A549 (cell line): ENCODE data around the gene HCN2.

Source experiments
- CHD2 ChIP-seq: fragments of 150-350 bp; IDR thresholded peaks from 2 replicates; pipeline ENCODE4 v1.6.1; 2014; ENCODE audit warnings: low read length; ENCODE audit not compliant: partially characterized antibody
- CHD4 ChIP-seq: fragments of 200-600 bp; sonication (generic); IDR thresholded peaks from 2 replicates; pipeline ENCODE4 v1.6.1; 2016; ENCODE audit warnings: antibody characterized with exemption, mild to moderate bottlenecking, borderline replicate concordance
- POLR2AphosphoS2 ChIP-seq: conservative IDR thresholded peaks from 2 replicates; pipeline ENCODE4 v1.6.1; 2012; ENCODE audit warnings: low read length, improper control_type of control experiment, inconsistent platforms
- RAD21 ChIP-seq, 2 experiments: fragments of >200 bp in 1 of 2; sonication (Bioruptor Twin) in 1 of 2; formaldehyde crosslinking in 1 of 2; IDR thresholded peaks in 1 of 2; conservative IDR thresholded peaks in 1 of 2; 2 replicates in 1 of 2; 3 replicates in 1 of 2; pipeline ENCODE4 v1.6.1; 2012 to 2018; ENCODE audit warnings: inconsistent platforms in 1 of 2
- SMC3 ChIP-seq: fragments of >200 bp; sonication (Bioruptor Twin); formaldehyde crosslinking; IDR thresholded peaks from 3 replicates; pipeline ENCODE4 v1.6.1; 2018; ENCODE audit warnings: inconsistent platforms
- TF ChIP-seq, protein P1 (sequence below): fragments of 450-650 bp; IDR thresholded peaks from 2 replicates; pipeline ENCODE4 v1.6.1; 2014; ENCODE audit warnings: antibody characterized with exemption
- TF ChIP-seq, protein P2 (sequence below): fragments of >200 bp; sonication (Bioruptor Twin); formaldehyde crosslinking; IDR thresholded peaks from 3 replicates; pipeline ENCODE4 v1.5.1; 2016
- TF ChIP-seq, protein P3 (sequence below): IDR thresholded peaks from 2 replicates; pipeline ENCODE4 v1.6.1; 2012

DNA sequence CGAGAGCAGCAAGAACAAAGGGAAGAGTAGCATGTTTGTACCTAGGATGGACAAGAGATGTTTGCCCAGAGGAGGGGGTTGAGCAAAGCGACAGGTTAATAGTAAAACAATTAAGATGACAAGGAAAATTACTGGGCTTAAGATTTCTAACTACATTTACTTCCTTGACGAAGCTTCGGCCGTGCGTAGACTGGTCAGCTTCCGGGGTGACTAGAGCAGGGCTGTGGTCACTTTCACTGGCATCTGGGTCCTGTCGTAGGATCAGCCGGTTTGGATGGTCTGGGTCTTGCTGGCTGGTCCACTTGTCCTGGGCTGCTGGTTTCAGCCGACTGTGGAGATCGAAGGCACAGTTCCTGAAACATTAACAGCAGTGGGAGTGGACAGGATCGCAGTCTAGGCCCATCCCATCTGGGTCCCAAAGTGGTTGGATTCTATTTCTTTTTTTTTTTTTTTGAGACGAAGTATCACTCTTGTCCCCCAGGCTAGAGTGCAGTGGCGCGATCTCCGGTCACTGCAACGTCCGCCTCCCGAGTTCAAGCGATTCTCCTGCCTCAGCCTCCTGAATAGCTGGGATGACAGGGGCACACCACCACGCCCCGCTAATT, 22.3 kb upstream of the HCN2 start:
- TF ChIP-seq RAD21 (conservative IDR thresholded peaks at IDR 0.05 in 1 of 2, IDR thresholded peaks at IDR 0.05 in 1 of 2) (no peak), POLR2AphosphoS2 (no peak), CHD4 (no peak), SMC3 (no peak), CHD2 (no peak)
- TF ChIP-seq, protein P1, sequence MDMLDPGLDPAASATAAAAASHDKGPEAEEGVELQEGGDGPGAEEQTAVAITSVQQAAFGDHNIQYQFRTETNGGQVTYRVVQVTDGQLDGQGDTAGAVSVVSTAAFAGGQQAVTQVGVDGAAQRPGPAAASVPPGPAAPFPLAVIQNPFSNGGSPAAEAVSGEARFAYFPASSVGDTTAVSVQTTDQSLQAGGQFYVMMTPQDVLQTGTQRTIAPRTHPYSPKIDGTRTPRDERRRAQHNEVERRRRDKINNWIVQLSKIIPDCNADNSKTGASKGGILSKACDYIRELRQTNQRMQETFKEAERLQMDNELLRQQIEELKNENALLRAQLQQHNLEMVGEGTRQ, result no peak
- TF ChIP-seq, protein P2, sequence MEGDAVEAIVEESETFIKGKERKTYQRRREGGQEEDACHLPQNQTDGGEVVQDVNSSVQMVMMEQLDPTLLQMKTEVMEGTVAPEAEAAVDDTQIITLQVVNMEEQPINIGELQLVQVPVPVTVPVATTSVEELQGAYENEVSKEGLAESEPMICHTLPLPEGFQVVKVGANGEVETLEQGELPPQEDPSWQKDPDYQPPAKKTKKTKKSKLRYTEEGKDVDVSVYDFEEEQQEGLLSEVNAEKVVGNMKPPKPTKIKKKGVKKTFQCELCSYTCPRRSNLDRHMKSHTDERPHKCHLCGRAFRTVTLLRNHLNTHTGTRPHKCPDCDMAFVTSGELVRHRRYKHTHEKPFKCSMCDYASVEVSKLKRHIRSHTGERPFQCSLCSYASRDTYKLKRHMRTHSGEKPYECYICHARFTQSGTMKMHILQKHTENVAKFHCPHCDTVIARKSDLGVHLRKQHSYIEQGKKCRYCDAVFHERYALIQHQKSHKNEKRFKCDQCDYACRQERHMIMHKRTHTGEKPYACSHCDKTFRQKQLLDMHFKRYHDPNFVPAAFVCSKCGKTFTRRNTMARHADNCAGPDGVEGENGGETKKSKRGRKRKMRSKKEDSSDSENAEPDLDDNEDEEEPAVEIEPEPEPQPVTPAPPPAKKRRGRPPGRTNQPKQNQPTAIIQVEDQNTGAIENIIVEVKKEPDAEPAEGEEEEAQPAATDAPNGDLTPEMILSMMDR, result no peak
- TF ChIP-seq, protein P3, sequence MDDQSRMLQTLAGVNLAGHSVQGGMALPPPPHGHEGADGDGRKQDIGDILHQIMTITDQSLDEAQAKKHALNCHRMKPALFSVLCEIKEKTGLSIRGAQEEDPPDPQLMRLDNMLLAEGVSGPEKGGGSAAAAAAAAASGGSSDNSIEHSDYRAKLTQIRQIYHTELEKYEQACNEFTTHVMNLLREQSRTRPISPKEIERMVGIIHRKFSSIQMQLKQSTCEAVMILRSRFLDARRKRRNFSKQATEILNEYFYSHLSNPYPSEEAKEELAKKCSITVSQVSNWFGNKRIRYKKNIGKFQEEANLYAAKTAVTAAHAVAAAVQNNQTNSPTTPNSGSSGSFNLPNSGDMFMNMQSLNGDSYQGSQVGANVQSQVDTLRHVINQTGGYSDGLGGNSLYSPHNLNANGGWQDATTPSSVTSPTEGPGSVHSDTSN, result no peak
